NCI-H748 treated with DMSO at 0.1 percent for 48 hours (cell line): ENCODE data around the gene VPS37B.
"Not testable (repeated sequence)": the region's sequence is repeated elsewhere in the genome, so short reads cannot be mapped to it uniquely, and the experiment has no call there.

Source experiments
- DNase-seq: peaks from one replicate; lab custom pipeline; 2025; lab: John Stamatoyannopoulos, UW

The VPS37B gene

DNA sequence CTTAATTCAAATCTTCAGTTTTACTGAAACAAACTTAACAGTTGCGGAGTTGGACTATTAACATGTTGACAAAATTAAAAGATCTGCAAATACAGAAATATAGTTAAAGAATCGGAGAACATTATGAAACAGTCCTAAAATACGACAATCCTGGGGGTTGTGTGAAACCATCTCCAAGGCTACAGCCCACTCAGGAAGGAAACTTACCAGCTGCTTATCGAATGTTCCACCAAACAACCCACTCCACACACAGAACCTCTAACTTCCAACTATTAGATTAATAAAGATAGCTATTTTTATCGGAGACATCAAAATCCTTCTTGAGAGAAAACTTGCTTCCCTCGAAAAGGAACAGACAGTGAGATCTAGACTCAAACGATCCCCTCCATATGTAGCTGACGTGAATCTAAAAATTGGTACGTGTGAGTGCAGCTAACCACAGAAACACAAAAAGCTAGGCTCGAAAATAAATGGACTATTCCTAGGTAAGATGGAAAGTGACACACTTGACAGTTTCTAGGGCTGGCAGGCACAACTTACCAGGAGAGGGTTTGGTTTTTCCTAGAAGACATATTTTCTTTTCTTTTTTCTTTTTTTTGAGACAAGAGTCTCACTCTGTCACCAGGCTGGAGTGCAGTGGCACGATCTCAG is 12.9 kb downstream of the VPS37B start:
- DNase-seq, result no peak

- DNase-seq, result no peak
Measured at GRCh38 chr12:122880668-122881067, 15.3 kb downstream of the VPS37B start.

DNA sequence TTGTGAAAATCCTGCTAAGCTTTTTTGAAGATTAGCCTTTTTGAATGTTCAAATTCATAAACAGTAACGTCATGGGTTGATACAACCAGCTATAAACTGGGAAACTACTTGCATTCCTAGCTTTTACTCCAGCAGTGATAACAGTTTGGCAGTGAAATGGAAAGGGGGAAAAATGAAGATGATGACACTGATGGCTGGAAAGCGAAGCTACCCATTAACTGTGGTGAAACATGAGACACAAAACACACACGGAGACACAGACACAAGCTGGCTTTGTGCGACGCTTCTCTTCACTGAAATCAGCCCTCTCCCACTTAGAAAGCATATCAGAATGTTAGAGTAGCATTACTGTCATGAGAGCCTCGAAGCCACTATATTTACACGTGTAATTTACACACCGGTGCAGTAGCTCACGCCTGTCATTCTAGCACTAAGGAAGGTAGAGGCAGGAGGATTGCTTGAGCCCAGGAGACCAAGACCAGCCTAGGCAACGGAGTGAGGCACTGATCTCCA is 15.7 kb downstream of the VPS37B start:
- DNase-seq, result no peak

- DNase-seq, result no peak
Measured at GRCh38 chr12:122878780-122879612, 16.9 kb downstream of the VPS37B start.

DNA sequence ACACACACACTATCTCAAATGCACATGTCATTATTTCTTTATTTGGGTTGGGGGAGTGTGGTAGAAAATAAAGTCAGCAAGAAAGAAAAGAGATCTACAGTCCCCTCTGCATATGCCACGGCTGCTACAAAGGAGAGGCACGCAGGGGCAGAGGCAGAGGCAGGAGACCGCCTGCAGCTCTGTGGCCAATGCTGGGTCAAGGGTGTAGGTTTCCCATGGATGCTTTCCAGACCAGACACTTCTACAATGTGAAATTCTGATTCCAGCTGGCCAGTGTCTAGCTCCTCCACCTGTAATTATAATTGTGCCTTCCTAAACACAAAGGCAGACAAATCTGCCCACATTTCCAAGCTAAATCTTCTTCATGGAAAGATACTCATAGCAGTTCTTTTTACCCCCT is 19.2 kb downstream of the VPS37B start:
- no peak for DNase-seq

- not testable (repeated sequence) for DNase-seq
Measured at GRCh38 chr12:122876281-122876680, 19.6 kb downstream of the VPS37B start.

- no peak for DNase-seq
Measured at GRCh38 chr12:122875590-122876220, 20.2 kb downstream of the VPS37B start.

- DNase-seq, result no peak
Measured at GRCh38 chr12:122874081-122874480, 21.8 kb downstream of the VPS37B start.

GRCh38 chr12:122873540-122873939 is 22.4 kb downstream of the VPS37B start:
- no peak for DNase-seq

GRCh38 chr12:122872815-122873361 is 23.0 kb downstream of the VPS37B start:
- no peak for DNase-seq

DNA sequence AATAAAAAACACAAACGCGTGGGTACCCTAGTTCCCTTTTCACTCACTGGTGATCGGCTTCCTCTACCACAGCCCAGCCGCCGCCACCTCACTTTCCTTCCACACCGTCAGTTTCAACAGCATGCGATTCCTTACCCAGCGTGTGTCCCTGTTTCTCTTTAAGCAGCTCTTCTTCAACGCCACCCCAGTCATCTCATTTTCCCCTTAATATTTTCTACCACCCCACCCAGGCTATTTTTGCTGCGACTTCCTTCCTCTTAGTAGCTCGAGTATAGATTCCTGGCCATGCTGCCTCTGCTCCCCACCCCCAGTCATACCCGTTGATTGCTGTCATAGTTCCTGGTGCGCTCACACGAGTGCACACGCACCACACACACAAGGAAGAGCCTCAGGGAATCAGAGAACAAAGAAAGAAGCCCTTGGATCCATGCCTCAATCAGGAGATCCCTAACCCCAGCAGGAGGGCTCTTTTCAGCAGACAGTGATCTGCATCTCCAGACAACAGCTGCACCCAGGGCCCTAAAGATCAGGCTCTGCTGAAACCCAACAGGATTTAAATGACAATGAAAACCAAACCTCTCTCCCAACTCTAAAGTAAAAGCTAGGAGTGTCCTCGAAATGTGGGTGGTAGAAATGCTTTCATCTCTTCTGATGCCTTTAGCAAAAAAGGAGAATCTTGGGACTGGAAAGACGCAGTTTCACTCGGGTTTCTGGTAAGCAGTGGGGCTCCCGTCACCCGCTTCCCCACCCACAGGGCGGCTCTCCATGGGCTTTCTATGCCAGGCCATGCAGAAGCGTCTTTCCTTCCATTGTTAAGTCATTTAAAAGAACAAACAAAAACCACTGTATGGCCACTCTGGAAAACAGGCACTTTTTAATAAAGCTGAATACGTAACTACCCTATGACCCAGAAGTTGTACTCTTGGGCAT is 23.8 kb downstream of the VPS37B start:
- DNase-seq, result no peak

DNA sequence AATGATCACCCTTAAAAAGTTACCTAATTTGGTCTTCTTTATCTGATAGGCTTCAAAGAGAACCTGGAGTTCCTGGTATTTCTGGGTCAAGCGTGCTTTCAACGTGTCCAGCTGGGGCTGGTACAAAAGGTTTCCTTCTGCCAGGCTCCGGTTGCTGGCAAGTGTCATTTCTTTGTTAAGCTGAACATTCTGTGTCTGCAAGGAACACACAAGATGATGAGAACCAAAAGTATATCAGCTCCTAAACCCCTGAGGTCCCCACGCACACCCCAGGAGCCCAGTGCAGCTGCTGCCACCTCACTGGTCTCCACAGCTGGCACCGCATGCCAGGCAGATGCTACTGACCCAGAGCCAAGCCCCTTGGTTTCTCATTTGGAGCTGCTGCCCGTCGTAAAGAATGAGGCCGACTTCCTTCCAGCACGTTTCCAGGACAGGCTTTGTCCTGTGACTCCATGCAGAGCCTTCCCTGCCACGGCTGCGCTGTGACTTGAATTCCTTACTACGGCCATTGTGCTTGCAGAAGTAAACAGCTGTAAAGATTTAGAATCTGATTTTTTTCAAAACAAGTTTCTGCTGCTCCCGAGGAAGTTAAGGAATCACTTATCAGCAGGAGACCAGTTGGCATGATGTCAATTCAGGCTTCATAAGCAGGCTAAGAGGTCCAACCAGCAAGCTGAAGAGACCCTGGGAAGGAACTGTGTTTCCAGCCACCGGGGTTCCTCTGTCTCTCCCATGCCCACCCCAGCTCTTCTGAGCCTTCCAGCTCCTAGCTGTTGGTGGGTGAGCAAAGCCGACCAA is 24.9 kb downstream of the VPS37B start:
- no peak for DNase-seq

- DNase-seq, result no peak
Measured at GRCh38 chr12:122870163-122870842, 25.6 kb downstream of the VPS37B start.

- DNase-seq, result no peak
Measured at GRCh38 chr12:122869207-122869973, 26.5 kb downstream of the VPS37B start.

GRCh38 chr12:122868471-122869177 is 27.3 kb downstream of the VPS37B start:
- DNase-seq, result no peak

DNA sequence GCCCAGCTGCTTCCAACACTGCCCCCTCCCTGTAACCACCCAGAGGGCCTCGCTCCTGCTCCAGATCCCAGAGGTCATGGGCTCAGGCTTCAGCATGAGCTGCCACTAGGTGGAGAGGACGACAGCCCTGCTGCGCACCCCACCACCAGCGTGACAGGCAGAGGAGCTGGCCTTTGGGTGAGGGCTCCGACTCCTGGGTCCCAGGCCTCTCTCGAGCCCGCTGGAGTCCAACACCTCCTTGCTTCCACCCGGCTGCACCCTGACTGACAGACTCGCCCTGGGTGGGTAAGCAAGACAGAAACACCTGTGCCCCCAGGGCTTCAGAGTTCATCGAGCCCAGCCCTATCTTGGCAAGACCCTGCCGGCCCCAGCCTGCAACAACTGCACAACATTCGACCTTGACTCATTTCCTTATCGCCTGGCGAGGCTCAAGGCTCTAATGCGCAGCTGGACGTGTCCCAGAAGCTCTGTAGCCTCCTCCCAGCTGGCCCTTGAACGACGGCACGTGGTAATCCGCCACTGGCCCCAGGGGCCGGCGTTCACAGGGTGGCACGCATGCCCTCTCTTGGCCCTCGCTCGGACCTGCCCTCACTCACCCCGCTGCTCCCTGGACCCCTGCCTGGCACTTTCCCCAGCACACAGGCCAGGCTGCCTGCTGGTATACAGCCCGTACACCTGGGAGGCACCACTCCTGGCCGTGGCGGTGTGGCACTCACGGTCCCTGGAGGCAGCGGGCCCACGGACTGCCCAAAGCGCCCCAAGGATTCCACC is 28.0 kb downstream of the VPS37B start:
- DNase-seq, result no peak

- DNase-seq, result no peak
Measured at GRCh38 chr12:122866950-122867607, 28.8 kb downstream of the VPS37B start.
